HG03135 (cell line): ENCODE data around the gene UFC1.

Experiments
- ATAC-seq: cut with Tn5 transposase; IDR thresholded peaks from one replicate; pipeline ENCODE4 v1.9.1; 2021; ENCODE audit warnings: mild to moderate bottlenecking, moderate library complexity; ENCODE audit not compliant: unreplicated experiment

The UFC1 gene

GRCh38 chr1:161192476-161193465, 39.0 kb downstream of the UFC1 start:
- ATAC-seq, result no peak

GRCh38 chr1:161193561-161194235, 39.9 kb downstream of the UFC1 start:
- ATAC-seq, result no peak

GRCh38 chr1:161195171-161195570, 41.4 kb downstream of the UFC1 start:
- ATAC-seq, result no peak

- no peak for ATAC-seq
Measured at GRCh38 chr1:161196111-161196510, 42.3 kb downstream of the UFC1 start.

- ATAC-seq, result no peak
Measured at GRCh38 chr1:161196521-161197451, 43.0 kb downstream of the UFC1 start.

- no peak for ATAC-seq
Measured at GRCh38 chr1:161197560-161198193, 43.9 kb downstream of the UFC1 start.

GRCh38 chr1:161198194-161198896, 44.6 kb downstream of the UFC1 start:
- ATAC-seq, result no peak

GRCh38 chr1:161198897-161199431, 45.2 kb downstream of the UFC1 start, which contains the start of gene ADAMTS4:
TSS of gene ADAMTS4 (minus strand) at chr1:161199054. CDS start at chr1:161198627, 427 bp downstream.
- ATAC-seq, result no peak

- ATAC-seq, result no peak
Measured at GRCh38 chr1:161199506-161200139, 45.8 kb downstream of the UFC1 start.

- ATAC-seq, result no peak
Measured at GRCh38 chr1:161200421-161200991, 46.7 kb downstream of the UFC1 start.

- ATAC-seq, result no peak
Measured at GRCh38 chr1:161200992-161201835, 47.4 kb downstream of the UFC1 start.

- peak; percentile 97 for ATAC-seq
Measured at GRCh38 chr1:161201836-161202712, 48.3 kb downstream of the UFC1 start, which contains the start of gene NDUFS2. TSS of gene NDUFS2 (plus strand) at chr1:161202367. CDS start at chr1:161202386, 19 bp downstream.

GRCh38 chr1:161206411-161207140, 52.8 kb downstream of the UFC1 start:
- no peak for ATAC-seq

GRCh38 chr1:161207173-161207572, 53.4 kb downstream of the UFC1 start:
- ATAC-seq, result no peak
